Thyroid gland (tissue), 4 donors: ENCODE measurements around the gene NKX1-1. TPM values are rescaled to one million over a fixed set of nuclear protein-coding genes. Genes with fewer than 3 reads are reported as not detected.

Experiments used
- DNase-seq, 2 donors: peaks; one replicate each; pipeline ENCODE4 v3.0.0-alpha.2; 2019
- H3K27ac ChIP-seq, 3 donors: fragments of 200-600 bp; sonication (generic); 1 replicate in 2 of 3; 2 replicates in 1 of 3; pipeline ENCODE4 v1.5.1; 2016 to 2019; ENCODE audit warnings: mild to moderate bottlenecking in 1 of 3, moderate library complexity in 1 of 3
- H3K27me3 ChIP-seq: fragments of 200-600 bp; sonication (generic); one replicate; pipeline ENCODE4 v1.5.1; 2019
- H3K36me3 ChIP-seq, 2 donors: fragments of 200-600 bp; sonication (generic); one replicate each; pipeline ENCODE4 v1.5.1; 2016 to 2019
- H3K4me1 ChIP-seq, 2 donors: fragments of 200-600 bp; sonication (generic); one replicate each; pipeline ENCODE4 v1.5.1; 2017 to 2019
- H3K4me3 ChIP-seq, 3 donors: fragments of 200-600 bp; sonication (generic); replicated peaks in 1 of 3; 1 replicate in 2 of 3; 2 replicates in 1 of 3; pipeline ENCODE4 v1.5.1; 2016; ENCODE audit warnings: mild to moderate bottlenecking in 1 of 3
- H3K9me3 ChIP-seq: fragments of 200-600 bp; sonication (generic); one replicate; pipeline ENCODE4 v1.5.1; 2017
- CTCF ChIP-seq, 6 experiments: fragments of 200-600 bp in 3 of 6; fragments of 450-650 bp in 3 of 6; sonication (generic) in 3 of 6; IDR thresholded peaks; one replicate each; pipeline ENCODE4 v1.5.1; 2016 to 2019; ENCODE audit warnings: antibody characterized with exemption in 6 of 6, mild to moderate bottlenecking in 2 of 6, inconsistent platforms in 1 of 6, moderate library complexity in 1 of 6
- POLR2A ChIP-seq, 2 donors: fragments of 450-650 bp; IDR thresholded peaks; one replicate each; pipeline ENCODE4 v1.6.1; 2017; ENCODE audit warnings: antibody characterized with exemption in 2 of 2, mild to moderate bottlenecking in 2 of 2, moderate library complexity in 1 of 2
- WGBS, 2 donors: methylation state at CpG; one replicate each; pipeline ENCODE4 v1.1.5; 2017; 5-methylcytosine and 5-hydroxymethylcytosine counted together
- intact Hi-C: fragments of 100-400 bp; cut with DNase I; formaldehyde crosslinking; loops from one replicate; pipeline ENCODE4 v1.15.1; 2023
- total RNA-seq, 4 donors: library from RNA; depleted of rRNA; stranded (reverse); fragments of >200 nt; gene quantifications; one replicate each; pipeline ENCODE4 v1.2.3, GENCODE V29; 2016

The NKX1-1 gene
- total RNA-seq, 4 donors from 2014 or later: not detected

GRCh38 chr4:1377606-1378261 lies 28.5 kb downstream of the NKX1-1 start:
- Histone ChIP-seq H3K9me3 (no peaks in the 10 kb centered on the region), H3K4me3 (no peak overlapping the region), H3K36me3 (peaks cover 7 to 15% of the 10 kb centered on the region in 2 donors), H3K27ac (no peak overlapping the region), H3K27me3 (no peaks in the 10 kb centered on the region), H3K4me1 (no peaks in the 10 kb centered on the region)
- WGBS, 2 donors: 96 to 97% methylated on average over 5 to 9 of the region's 19 CpGs
- TF ChIP-seq POLR2A (IDR thresholded peaks at IDR 0.05) (no peak), CTCF (IDR thresholded peaks at IDR 0.05) (no peak)
- DNase-seq: no peak
- intact Hi-C loops: no loop called here

GRCh38 chr4:1376841-1377605 lies 29.2 kb downstream of the NKX1-1 start:
- Histone ChIP-seq H3K36me3 (peaks cover 7 to 15% of the 10 kb centered on the region in 2 donors), H3K27ac (no peak overlapping the region), H3K9me3 (no peaks in the 10 kb centered on the region), H3K27me3 (no peaks in the 10 kb centered on the region), H3K4me3 (no peak overlapping the region), H3K4me1 (no peaks in the 10 kb centered on the region)
- 88 to 94% methylated on average over 16 to 20 of the region's 32 CpGs for WGBS, 2 donors
- intact Hi-C loops: no loop called here
- TF ChIP-seq POLR2A (IDR thresholded peaks at IDR 0.05) (no peak), CTCF (IDR thresholded peaks at IDR 0.05) (no peak)
- no peak for DNase-seq

GRCh38 chr4:1376391-1376840 lies 29.8 kb downstream of the NKX1-1 start:
- no peaks in the 10 kb centered on the region for H3K9me3 ChIP-seq
- WGBS, 2 donors: 83 to 89% methylated on average over 9 to 21 of the region's 23 CpGs

GRCh38 chr4:1375761-1376322 lies 30.4 kb downstream of the NKX1-1 start:
- WGBS, 2 donors: 84 to 93% methylated on average over 3 to 9 of the region's 17 CpGs
- no peak for TF ChIP-seq POLR2A (IDR thresholded peaks at IDR 0.05)
- TF ChIP-seq CTCF (IDR thresholded peaks at IDR 0.05): no peak
- no peaks in the 10 kb centered on the region for H3K9me3 ChIP-seq
- H3K4me1 ChIP-seq: no peaks in the 10 kb centered on the region
- DNase-seq: no peak
- intact Hi-C loops: no loop called here
- H3K27ac ChIP-seq: no peak overlapping the region
- H3K27me3 ChIP-seq: no peaks in the 10 kb centered on the region
- peaks cover 7 to 15% of the 10 kb centered on the region in 2 donors for H3K36me3 ChIP-seq
- H3K4me3 ChIP-seq: no peak overlapping the region

More at GRCh38 chr4:1376391-1376840, 29.8 kb downstream of the NKX1-1 start:
- no peak for DNase-seq
- no peak for TF ChIP-seq POLR2A (IDR thresholded peaks at IDR 0.05)
- TF ChIP-seq CTCF (IDR thresholded peaks at IDR 0.05): no peak
- peaks cover 7 to 15% of the 10 kb centered on the region in 2 donors for H3K36me3 ChIP-seq
- H3K4me1 ChIP-seq: no peaks in the 10 kb centered on the region
- H3K27me3 ChIP-seq: no peaks in the 10 kb centered on the region
- H3K4me3 ChIP-seq: no peak overlapping the region
- H3K27ac ChIP-seq: no peak overlapping the region
- intact Hi-C loops: no loop called here
